Measurements from ENCODE around the gene RALGDS. TPM values are rescaled to one million over a fixed set of nuclear protein-coding genes. Genes with fewer than 3 reads are reported as not detected.

The RALGDS gene
- total RNA-seq, 1 experiment from 2014 or later, result 22.9 TPM

- POLR2A ChIA-PET, result no interaction called here
- Mint-ChIP-seq H3K27me3 (ENCODE audit: low read depth) (peaks cover 30% of the 10 kb centered on the region), H3K4me3 (no peak overlapping the region), H3K27ac (no peak overlapping the region), H3K4me1 (peaks cover 7% of the 10 kb centered on the region; the same call in 1 of the 2 replicates), H3K36me3 (no peaks in the 10 kb centered on the region), H3K9me3 (no peaks in the 10 kb centered on the region)
- no peak for ATAC-seq
- TF ChIP-seq CBFB (CRISPR knock-in tag; IDR thresholded peaks at IDR 0.05; ENCODE audit: low read depth) (no peak), SMAD4 (CRISPR knock-in tag; IDR thresholded peaks at IDR 0.05) (no peak), ETV6 (CRISPR knock-in tag; IDR thresholded peaks at IDR 0.05) (no peak), MLX (CRISPR knock-in tag; IDR thresholded peaks at IDR 0.05) (no peak), E2F5 (CRISPR knock-in tag; IDR thresholded peaks at IDR 0.05) (no peak), CDX4 (CRISPR knock-in tag; IDR thresholded peaks at IDR 0.05; ENCODE audit: borderline replicate concordance) (no peak), KAT7 (CRISPR knock-in tag; IDR thresholded peaks at IDR 0.05; ENCODE audit: borderline replicate concordance) (no peak), MXD4 (CRISPR knock-in tag; IDR thresholded peaks at IDR 0.05; ENCODE audit: borderline replicate concordance) (no peak), ZNF281 (CRISPR knock-in tag; IDR thresholded peaks at IDR 0.05) (no peak), E2F1 (CRISPR knock-in tag; IDR thresholded peaks at IDR 0.05) (no peak), AR (CRISPR knock-in tag; IDR thresholded peaks at IDR 0.05) (no peak), CTCF (IDR thresholded peaks at IDR 0.05) (no peak), ELF4 (CRISPR knock-in tag; IDR thresholded peaks at IDR 0.05; ENCODE audit: low read depth) (no peak), AFF4 (CRISPR knock-in tag; IDR thresholded peaks at IDR 0.05; ENCODE audit: borderline replicate concordance) (no peak), ZNF232 (CRISPR knock-in tag; IDR thresholded peaks at IDR 0.05) (no peak), JUN (CRISPR knock-in tag; IDR thresholded peaks at IDR 0.05) (no peak), SOX15 (CRISPR knock-in tag; IDR thresholded peaks at IDR 0.05) (no peak), ZNF671 (CRISPR knock-in tag; IDR thresholded peaks at IDR 0.05) (no peak), MYBL2 (CRISPR knock-in tag; IDR thresholded peaks at IDR 0.05) (no peak), ATF3 (CRISPR knock-in tag; conservative IDR thresholded peaks at IDR 0.05) (no peak)
- no peak for DNase-seq (ENCODE audit: low spot score)
- CTCF ChIA-PET, result interaction anchor here (4.2 kb wide), 1 partner anchor 19 kb away, joined by 21 read pairs; no protein-coding TSS in a partner anchor
These were observed 3.9 kb upstream of the RALGDS start for GRCh38 chr9:133124907-133125275.

Data from WTC11 (cell line).